ENCODE measurements around the gene KCNN3. TPM values are rescaled to one million over a fixed set of nuclear protein-coding genes. Genes with fewer than 3 reads are reported as not detected.

The KCNN3 gene
- total and polyA plus RNA-seq, 2 of the 8 experiments (the other 6 are each of a cell fraction or from before 2014, with no cell fraction given), result 2.8 to 3.7 TPM

DNA sequence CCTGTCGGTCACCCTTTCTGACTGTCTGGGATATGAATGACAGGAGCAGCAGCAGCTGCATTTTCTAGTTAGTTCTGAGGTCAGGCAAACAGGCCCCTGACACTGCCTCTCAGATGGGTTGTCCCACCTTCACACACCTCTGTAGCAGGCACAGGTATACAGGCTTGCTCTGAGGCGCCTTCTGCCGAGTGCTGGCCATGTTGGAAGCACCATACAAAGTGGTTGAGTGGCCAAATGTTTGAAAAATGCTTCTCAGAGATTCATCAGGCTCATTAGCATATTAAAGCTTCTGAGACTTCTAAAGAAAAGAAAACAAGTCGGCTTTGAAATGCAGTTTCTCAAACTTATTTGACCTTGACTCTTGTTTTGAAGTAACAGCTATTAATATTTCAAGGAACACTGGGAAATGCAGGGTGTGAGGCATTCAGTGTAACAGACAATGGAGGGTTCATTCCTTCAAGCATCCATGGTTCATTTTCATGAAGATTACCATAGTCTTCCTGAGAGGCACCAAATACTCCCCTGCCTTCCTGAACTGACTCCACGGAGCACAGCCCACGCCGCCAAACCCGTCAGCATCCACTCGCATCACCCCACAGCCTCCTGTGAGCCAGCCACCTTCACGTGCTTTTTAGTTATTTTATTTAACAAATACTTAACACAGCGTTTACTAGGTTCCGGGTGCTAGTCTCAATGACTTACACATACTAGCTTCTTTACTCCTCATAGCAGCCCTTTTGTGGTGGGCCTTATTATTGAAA, 81.8 kb downstream of the KCNN3 start (continued):
- TF ChIP-seq JUN (IDR thresholded peaks at IDR 0.05; ENCODE audit: low read depth, low read length) (no peak), SIX5 (IDR thresholded peaks at IDR 0.05; ENCODE audit: low read depth, low read length) (no peak)
